ENCODE data around the gene HERPUD1.

HERPUD1 gene

DNA sequence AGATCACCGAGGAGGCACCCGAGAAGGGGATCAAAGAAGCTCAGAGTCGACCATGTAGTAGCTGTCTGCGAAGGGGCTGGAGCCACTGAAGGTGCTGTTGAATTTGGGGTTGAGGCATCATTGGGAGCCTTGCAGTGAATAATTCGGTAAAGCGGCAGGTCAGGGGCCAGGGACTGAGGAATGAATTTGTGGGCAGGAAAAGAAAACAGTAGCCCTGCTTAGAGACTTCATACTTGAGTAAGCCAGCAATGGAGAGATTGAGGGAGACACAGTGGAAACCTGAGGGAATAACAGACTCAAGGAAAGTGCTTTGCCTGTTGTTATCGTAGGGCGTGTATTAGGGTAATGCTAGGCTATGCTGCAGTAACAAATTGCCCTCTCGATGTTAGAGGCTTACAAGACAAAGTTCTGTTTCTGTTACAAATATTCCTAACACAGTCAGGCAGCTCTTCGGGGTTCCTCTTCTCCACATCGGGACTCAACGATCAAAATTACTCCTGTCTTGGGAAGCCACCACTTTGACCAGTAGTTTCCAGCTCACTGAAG lies 13.4 kb upstream of the HERPUD1 start:
- Histone ChIP-seq H3K4me3 (ENCODE audit: low read depth, low read length) (no peak overlapping the region), H3K36me3 (no peaks in the 10 kb centered on the region), H3K9me3 (ENCODE audit: severe bottlenecking) (no peaks in the 10 kb centered on the region), H3K27ac (no peak overlapping the region), H3K27me3 (ENCODE audit: insufficient read depth, low read depth, severe bottlenecking) (no peaks in the 10 kb centered on the region)
- TF ChIP-seq, protein P1, sequence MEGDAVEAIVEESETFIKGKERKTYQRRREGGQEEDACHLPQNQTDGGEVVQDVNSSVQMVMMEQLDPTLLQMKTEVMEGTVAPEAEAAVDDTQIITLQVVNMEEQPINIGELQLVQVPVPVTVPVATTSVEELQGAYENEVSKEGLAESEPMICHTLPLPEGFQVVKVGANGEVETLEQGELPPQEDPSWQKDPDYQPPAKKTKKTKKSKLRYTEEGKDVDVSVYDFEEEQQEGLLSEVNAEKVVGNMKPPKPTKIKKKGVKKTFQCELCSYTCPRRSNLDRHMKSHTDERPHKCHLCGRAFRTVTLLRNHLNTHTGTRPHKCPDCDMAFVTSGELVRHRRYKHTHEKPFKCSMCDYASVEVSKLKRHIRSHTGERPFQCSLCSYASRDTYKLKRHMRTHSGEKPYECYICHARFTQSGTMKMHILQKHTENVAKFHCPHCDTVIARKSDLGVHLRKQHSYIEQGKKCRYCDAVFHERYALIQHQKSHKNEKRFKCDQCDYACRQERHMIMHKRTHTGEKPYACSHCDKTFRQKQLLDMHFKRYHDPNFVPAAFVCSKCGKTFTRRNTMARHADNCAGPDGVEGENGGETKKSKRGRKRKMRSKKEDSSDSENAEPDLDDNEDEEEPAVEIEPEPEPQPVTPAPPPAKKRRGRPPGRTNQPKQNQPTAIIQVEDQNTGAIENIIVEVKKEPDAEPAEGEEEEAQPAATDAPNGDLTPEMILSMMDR (IDR thresholded peaks at IDR 0.05; ENCODE audit: low read depth, low read length): no peak
- DNase-seq: no peak

DNA sequence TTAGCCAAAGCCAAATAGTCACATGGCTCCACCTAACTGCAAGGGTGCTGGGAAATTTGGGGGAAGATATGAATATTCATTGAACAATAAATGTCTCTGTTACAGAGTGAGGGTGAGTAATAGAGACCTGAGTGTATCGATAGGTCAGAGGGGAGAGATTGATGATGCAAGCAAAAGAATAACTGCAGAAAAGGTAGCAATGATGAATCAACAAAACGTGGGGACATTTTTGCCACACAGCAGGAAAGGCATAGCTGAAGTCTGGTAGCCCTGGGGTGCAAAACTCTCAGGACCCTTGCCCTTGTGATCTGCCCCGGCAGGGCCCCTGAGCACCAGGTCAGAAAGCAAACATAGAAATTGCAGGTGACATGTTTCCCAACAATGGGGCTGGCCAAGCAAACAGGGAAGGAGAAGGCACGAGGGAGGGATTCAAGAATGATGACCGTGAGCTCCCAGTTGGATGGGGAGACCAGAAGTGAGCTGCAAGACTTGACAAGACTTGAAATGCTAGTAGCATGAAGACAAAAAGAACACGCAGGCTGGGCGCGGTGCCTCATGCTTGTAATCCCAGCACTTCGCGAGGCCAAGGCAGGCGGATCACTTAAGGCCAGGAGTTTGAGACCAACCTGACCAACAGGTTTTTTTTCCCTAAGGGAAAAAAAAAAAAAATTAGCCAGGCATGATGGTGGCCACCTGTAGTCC lies 12.7 kb upstream of the HERPUD1 start:
- no peaks in the 10 kb centered on the region for H3K36me3 ChIP-seq
- no peaks in the 10 kb centered on the region for H3K9me3 ChIP-seq (ENCODE audit: severe bottlenecking)
- no peaks in the 10 kb centered on the region for H3K27me3 ChIP-seq (ENCODE audit: insufficient read depth, low read depth, severe bottlenecking)
- TF ChIP-seq, protein P1 (IDR thresholded peaks at IDR 0.05; ENCODE audit: low read depth, low read length): no peak
- H3K4me3 ChIP-seq (ENCODE audit: low read depth, low read length): no peak overlapping the region
- no peak for DNase-seq
- no peak overlapping the region for H3K27ac ChIP-seq

DNA sequence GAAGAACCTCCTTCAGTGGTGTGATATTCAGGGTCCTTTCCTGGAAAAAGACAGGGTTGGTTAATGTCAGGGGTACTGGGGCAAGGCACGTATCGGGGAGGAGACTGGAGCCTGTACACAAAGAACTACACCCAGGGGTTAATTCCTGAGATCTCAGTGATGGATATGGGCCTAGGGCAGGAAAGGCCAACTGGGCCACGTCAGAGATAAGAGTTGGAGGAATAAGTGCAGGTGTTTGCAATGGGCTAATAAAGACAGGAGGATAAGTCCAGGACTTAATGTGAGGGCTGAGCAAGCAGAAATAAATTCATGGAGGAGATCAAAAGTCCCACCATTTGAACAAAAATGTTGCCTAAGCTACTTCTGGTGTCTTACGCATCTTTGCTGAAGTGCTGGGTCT lies 10.4 kb upstream of the HERPUD1 start:
- Histone ChIP-seq H3K4me3 (ENCODE audit: low read depth, low read length) (no peak overlapping the region), H3K27ac (no peak overlapping the region), H3K27me3 (ENCODE audit: insufficient read depth, low read depth, severe bottlenecking) (no peaks in the 10 kb centered on the region), H3K36me3 (no peaks in the 10 kb centered on the region), H3K9me3 (ENCODE audit: severe bottlenecking) (no peaks in the 10 kb centered on the region)
- TF ChIP-seq, protein P1 (IDR thresholded peaks at IDR 0.05; ENCODE audit: low read depth, low read length): no peak
- DNase-seq: no peak

DNA sequence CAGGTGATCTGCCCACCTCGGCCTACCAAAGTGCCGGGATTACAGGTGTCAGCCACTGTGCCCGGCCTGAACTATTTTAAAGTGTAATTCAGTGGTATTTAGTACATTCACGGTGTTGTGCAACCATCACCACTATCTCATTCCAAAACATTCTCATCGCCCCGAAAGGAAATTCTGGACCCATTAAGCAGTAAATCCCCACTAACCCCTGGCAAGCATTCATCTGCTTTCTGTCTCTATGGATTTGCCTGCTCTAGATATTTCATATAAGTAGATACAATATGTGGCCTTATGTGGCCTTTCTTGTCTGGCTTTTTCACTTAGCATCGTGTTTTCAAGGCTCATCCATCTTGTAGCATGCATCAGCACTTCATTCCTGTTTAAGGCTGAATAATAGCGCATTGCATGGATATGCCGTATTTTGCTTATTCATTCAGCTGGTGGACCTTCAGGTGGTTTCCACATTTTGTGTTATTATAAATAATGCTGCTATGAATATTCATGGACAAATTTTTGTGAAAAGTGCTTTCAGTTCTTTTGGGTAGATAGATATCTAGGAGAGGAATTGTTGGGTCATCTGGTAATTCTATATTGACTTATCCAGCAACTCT lies 8.4 kb upstream of the HERPUD1 start:
- DNase-seq: no peak
- TF ChIP-seq, protein P1 (IDR thresholded peaks at IDR 0.05; ENCODE audit: low read depth, low read length): no peak
- H3K9me3 ChIP-seq (ENCODE audit: severe bottlenecking): no peaks in the 10 kb centered on the region
- H3K27me3 ChIP-seq (ENCODE audit: insufficient read depth, low read depth, severe bottlenecking): no peaks in the 10 kb centered on the region
- no peak overlapping the region for H3K4me3 ChIP-seq (ENCODE audit: low read depth, low read length)
- no peak overlapping the region for H3K27ac ChIP-seq
- no peaks in the 10 kb centered on the region for H3K36me3 ChIP-seq

DNA sequence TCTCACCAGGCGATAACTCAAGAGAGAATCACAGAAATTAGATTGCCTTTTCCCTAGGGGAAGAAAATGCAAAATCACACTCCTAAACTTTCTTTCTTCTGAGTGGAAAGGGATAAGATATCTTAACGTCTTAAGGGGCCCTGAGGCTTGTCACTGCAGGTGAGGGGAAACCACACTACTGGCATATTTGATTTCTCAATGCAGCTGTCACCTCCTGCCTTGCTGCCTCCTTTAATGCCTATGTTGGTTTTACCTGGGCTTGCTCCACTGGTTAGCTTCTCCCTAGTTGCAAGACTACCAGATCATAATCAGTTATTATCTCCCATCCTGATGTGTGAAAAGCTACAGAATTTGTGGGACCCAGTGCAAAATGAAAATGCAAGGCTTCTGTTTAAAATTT lies 4.5 kb upstream of the HERPUD1 start:
- Histone ChIP-seq H3K4me3 (ENCODE audit: low read depth, low read length) (no peak overlapping the region), H3K27me3 (ENCODE audit: insufficient read depth, low read depth, severe bottlenecking) (no peaks in the 10 kb centered on the region), H3K9me3 (ENCODE audit: severe bottlenecking) (no peaks in the 10 kb centered on the region), H3K27ac (no peak overlapping the region), H3K36me3 (peaks cover 4% of the 10 kb centered on the region; the same call in 1 of the 2 replicates)
- TF ChIP-seq, protein P1 (IDR thresholded peaks at IDR 0.05; ENCODE audit: low read depth, low read length): no peak
- no peak for DNase-seq

Data from WERI-Rb-1 (cell line).